Hematopoietic multipotent progenitor cell treated with erythropoietin and hydrocortisone succinate and interleukin-3 and kit ligand, for 15 days (in vitro differentiated cells): Measurements from ENCODE around the gene POLA2.

Experiments
- DNase-seq: peaks from one replicate; pipeline ENCODE4 v3.0.0-alpha.2; 2015; ENCODE audit warnings: low spot score

Gene POLA2

DNA sequence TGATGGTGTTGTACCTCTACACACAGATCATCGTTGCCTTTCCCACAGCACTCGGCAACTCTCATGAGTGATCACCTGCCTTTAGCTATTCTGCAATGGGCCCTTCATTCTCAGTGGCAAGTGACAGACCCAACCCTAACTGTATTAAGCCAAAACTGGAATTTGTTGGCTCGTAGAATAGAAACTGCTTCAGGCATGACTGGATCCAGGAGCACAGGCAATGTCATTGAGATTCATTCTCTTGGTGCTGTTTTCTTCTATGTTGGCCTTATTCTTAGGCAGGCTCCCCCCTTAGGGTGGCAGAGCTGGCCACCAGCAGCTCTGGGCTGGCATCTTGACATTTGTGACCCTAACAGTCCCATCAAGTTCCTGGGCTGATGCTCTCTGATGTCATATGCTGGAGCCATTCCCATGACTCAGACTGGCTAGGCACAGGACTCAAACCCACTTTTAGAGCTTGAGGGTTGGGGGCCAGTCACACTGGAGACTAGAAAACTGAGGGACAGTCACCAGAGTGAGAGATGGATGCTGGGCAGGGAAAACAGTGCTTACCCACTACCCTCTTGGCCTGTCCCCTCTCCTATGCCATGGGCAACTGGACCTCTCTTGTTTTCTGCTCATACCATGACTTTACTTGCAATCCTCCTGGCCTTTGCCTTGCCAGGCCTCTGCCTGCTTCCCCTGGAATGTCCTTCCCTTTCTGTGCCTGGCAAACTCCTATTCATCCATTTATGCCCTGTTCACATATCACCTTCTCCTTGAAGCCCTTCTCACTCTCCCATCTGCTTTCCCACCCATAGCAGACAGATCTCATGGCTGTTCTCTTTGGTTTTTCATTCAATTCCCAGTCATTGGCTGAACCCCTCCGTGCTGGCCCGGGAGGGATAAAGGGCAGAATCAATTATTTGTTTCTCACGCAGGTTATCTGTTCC, 45.8 kb downstream of the POLA2 start:
- DNase-seq = no peak

DNA sequence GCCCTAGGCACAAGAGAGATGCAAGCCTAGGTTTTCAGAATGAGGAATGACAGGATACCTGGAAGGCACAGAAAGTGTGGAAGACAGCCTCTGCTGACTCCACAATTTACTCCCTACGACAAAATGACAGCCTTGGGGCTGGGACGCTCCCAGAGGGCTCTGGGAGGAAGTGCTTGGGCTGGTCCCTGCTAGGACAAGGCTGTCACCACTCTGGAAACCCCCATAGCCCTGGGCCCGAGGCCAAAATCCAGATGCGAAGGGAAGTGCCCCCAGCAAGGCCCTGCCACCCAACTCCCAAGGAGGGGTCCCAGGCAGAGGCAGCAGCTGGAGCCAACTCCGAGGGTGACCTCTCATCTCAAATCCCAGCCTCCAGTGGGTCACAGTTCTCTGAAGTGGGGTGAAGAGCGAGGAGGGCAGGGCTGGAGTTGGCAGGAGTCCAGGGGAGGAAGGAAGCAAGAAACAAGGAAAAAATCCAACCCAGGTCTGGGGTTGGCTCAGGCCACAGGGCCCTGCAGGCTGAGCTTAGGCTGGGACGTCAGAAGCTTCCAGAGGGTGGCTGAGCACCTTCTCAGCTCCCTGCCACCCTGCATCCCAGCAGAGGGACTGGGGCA, 46.6 kb downstream of the POLA2 start:
- no peak for DNase-seq

DNA sequence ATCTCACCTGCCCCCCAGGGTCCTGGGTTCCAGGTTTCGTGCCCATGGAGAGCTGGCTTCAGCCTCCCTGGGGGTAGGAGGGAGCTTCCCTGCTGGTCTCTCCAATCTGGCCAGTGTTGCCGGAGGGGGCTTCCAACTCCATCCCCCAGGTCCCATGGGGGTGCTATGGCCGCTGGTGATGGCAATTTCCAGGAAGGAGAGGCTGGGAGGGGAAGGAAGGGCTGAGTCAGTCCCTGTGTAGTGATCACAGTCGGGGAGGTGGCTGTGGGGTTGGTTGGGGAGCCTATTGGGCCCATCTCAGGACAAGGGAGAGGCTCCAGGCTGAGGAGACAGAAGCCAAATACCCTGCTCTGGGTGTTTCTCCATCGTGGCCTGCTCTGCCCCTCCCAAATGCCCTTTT, 47.2 kb downstream of the POLA2 start:
- DNase-seq = no peak

DNA sequence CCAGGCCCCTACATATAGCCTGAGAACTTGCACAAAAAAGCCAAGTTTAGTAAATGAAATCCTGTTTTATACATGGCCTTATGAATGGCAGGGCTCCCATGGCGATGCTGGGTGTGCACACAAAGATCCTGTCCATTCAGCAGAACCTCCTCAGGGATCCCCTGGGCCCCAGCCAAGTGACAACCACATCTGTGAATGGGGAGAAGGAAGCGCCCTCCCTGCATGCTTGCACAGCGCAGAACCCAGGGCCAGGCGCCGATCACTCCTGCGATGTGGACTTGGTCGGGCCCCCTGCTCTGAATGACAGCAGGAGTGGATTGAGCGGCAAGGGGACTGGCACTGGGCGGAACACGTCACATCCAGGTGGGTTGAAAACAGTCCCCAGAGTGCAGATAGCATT, 48.5 kb downstream of the POLA2 start:
- DNase-seq = no peak

DNA sequence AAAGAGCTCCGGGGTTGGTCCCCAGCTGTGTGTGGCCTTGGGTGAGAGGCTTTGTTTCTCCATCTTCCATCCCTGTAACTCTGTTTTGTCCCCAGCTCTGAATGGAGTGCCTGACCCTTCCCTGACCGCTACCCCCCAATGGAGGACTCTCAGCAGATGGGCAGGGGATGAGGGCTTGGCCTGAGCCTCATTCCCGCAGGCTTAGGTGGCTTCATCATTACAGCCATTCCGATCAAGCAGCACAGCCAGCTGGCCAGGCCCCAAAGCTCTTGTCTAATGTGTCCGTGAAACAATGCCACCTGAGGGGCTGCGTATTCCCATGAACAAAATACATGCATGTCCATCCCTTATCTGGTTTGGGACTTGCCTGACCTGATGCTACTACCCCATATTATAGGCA, 49.0 kb downstream of the POLA2 start:
- DNase-seq = no peak

DNA sequence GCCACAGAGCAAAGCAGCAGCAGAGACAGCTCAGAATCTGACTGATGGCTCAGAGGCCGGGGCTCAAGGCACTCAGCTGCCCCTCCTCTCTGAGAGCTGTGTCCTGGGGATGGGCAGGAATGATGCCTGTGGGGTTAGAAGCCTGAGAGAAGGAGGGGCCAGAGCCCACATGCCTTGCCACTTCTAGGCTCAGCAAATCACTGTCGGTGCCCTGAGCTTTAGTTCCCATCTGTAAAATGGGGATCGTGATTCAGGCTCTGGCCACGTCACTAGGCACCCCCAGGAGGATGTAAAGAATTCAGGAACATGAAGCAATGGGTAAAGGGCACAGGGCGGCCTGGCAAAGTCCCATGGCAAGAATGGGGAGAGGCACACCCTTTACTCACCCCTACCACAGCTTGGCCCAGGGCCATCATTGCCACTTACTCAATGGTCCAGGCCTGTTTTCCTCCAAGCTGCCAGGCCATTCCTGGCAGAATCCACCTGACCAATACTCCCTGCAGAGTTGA, 49.5 kb downstream of the POLA2 start:
- no peak for DNase-seq

DNA sequence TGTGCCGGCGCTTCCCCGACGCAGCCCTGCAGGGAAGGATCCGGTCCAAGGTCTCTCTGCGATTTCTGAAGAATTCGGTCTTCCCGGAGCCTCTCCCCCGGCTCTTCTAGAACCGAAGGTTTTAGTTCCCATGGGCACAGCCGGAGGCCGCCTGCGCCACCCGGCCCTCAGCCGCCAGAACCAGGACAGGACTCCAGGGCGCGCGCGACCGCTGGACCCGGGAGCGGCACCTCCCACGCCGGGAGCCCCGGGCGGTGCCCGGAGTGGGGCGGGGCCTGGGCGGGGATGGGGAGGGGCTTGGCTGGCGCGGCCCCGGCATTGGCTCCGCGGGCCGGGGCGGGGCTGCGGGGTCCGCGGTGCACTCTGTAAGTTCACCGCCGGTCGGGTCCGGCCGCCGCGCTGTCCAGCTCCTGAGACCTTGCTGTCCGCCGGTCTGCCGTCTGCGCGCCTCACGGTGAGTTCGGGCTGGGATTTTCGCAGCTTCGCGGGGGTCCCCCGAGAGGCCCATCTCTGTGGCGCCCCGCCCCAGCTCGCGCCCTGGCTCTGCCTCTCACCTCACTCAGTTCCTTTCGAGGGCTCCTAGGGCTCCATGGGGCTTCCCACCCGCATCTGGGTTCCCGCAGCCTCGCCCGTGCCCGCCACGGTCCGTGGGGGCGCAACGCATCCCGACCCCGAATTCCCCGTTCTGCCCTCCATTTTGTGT, 52.9 kb downstream of the POLA2 start, which contains the start of gene CDC42EP2:
Gene CDC42EP2, plus strand, starts transcription at position 366 of the 703 bp plus-strand sequence. CDS start 6,033 bp downstream, outside the sequence.
- DNase-seq = peak; percentile 75

DNA sequence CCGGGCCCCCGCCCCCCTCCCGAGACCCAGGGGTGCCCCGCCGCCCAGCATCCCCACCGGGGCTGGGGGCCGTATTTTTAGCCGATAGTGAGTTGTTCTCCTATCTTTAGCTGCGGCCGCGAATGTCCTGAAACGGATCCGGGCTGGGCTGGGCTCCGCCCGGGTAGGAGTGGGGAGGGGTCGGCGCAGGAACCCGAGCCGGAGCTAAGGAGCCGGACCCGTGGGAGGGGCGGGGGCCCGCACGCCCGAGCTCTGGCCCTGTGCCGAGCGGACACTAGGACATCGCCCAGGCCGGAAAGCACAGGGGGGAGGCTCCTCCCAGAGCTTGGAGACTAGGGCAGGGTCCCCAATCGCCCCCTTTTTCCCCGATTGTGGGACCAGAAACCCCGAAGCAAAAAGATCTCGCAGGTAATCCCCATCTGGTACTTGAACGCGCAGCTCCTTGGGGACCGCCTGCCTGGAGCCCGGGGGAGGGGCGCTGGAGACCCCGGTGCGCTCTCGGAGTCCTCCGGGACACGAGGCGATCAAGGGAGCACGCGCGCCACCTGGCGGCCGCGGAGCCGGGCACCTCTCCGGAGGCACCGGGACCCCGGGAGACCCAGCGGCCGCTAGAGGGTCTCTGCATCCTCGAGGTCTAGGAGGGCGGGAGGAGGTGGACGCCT, 53.6 kb downstream of the POLA2 start:
- peak; percentile 69 for DNase-seq

DNA sequence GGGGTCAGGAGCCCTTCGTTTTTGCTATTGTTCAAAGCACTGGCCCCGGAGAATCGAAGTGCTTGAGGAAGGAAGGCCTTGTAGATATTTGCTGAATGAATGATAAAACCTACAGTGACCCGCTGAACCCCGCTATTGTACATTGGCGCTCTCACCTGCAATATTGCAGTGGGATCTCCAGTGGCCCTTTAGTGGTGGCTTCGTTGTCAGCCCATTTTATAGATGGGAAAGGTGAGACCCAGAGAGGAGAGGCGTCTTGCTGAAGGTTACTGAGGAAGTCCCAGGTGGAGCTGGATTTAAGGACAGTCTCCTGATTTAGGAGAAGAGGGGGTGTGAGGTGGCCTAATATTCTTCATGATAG, 54.1 kb downstream of the POLA2 start:
- DNase-seq = no peak

DNA sequence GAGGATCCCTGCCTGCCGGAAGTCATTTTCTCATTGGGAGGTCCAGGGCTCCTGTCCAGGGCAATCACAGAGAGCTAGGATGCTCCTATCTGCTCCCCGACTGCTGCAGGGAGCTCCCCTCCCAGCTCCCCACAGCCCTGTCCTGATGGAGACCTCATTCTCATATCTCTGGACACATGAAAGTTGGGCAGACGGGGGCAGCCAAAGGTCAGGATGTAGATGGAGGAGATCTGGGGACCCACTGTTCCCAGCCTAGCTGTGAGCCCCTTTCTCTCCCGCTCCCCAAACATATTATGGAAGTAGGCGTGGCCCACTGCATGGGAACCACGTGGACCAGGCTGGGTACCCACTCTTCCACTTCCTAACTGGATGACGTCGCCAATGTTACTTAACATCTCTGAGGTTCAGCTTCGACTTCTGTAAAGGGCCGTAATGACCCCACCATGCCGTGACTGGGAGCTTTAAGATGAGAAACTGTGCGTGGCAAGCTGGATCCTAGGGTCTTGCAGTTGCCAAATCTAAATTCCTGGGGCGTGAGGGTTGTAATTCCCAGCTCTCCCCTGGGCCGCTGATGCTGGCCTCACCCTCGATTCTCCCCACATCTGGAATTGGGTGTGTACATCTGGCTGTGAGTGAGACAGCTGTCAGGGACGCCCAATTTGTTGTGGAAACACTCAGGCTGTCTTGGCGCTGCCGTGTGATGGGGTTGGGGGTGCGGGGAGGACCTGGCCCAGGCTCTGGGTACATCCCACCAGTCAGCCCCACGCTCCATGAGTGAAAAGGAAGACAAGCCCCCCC, 54.7 kb downstream of the POLA2 start:
- DNase-seq = no peak

DNA sequence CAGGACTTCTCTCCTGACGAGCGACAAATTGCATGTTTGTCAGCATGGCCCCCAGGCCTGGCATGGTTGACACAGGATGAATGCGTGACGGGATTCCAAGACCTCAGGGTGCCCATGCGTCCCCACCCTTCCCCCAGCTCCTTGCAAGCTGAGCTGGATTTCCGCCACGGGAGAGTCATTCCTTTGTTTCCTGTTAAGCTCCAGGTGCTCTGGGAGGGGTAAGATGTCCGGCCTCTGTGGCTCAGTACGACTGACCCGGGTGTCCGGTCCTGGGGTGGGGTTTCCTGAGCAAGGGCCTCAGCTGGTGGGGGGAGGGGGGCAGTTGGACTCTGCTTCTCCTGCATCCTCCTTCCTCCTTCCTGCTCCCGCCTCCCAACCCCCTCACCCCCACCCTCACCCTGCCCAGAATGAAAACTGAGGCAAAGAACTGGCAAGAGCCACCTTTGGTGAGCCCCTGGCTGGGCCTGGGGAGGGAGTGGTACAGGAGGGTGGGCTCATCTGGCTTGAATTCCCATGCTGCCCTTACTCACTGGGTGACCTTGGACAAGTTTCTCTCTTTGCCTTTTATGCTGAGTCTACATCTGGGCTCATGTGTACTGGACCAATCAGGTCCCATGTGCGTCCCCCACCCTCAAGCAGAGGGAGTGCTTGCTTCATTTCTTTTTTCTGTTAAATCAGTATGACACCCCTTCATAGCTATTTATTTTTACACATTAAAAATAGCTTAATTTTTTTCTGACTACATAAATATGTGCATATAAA, 55.4 kb downstream of the POLA2 start:
- DNase-seq = no peak

DNA sequence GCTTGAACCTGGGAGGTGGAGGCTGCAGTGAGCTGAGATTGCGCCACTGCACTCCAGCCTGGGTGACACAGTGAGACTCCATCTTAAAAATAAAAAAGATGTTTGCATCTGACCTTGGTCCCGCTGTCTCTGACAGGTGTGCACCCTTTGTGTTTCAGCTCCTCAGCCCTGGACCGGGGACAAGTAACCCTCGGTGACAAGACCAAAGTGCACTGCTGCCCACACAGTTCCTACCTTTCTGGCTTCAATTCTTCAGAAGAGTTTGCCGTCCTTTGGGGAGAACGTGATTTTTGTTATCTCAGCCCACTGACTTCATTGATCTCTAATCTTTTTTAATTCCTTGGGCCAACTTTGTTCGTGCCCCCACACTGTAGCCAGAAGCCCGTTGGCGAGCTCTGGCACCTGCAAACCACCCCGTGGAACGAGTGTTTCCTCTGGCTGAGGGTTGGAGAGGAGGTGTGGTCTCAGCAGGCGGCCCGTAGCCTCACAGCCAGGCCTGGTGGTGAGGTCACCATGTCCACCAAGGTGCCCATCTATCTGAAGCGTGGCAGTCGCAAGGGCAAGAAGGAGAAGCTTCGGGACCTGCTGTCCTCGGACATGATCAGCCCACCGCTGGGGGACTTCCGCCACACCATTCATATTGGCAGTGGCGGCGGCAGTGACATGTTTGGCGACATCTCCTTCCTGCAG, 58.8 kb downstream of the POLA2 start:
- DNase-seq = no peak

DNA sequence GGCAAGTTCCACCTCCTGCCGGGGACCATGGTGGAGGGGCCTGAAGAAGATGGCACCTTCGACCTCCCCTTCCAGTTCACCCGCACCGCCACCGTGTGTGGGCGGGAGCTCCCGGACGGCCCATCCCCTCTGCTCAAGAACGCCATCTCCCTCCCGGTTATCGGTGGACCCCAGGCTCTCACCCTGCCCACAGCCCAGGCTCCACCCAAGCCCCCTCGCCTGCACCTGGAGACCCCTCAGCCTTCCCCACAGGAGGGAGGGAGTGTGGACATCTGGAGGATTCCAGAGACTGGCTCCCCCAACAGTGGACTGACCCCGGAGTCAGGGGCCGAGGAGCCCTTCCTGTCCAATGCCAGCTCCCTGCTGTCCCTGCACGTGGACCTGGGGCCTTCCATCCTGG, 59.3 kb downstream of the POLA2 start:
- no peak for DNase-seq

DNA sequence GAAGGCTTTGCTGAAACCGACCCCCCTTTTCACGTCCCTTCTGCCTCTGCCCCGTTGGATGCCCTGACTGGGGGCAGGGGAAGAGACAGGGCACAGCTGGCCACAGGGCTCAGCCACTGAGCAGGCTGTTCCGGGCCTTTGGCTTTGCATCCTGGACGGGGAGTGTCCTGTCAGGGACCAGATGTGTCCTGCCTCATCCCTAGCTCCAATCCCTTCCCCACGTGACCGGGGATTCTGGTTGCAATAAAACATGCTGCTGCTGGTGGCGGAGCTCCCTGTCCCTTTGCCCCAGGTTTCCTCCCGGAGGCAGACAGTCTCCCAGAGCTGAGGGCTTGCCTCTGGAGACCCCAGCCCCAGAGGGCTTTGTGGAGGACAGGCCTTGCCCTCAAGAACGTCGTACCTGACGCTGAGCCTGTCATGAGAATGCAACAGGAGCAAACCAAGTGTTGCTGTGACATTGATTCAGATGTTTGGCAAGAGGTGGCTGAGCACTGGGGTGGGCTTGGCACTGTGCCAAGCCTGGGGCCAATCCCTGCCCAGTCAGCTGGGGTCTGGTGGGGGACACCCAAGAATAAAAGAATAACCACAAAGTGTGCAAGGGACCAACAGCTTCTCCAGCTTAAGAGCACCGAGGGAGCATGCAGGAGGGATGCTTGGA, 60.2 kb downstream of the POLA2 start:
- no peak for DNase-seq

DNA sequence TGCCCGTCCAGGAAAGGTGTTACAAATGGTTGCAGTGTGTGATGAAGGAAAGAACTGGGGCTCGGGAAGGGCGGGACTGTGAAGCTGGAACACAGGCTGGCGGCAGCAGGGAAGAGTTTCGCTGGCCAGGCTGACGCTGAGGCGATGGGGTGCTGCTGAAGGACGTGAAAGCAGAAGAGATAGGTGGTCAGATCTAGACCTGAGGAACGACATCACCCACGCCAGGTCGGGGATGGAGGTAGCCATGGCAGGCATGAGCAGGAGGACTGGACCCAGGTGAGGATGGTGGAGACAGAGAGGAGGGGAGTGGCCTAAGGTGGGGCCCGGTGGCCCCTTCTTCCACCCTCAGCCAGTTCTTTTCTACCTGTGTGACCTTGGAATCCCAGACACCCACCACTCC, 62.1 kb downstream of the POLA2 start:
- no peak for DNase-seq

DNA sequence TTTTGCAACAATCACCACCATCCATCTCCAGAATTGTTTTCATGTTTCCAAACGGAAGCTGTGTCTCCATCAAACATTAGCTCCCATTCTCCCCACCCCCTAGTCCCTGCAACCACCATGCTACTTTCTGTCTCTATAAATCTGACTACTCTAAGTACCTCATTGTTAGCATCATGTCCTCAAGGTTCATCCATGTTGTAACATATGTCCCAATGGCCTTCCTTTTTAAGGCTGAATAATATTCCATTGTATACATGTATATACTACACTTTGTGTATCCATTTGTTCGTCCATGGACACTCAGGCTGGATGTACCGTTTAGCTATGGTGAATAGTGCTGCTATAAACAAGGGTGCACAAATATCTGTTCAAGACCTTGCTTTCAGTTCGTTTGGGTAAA, 63.7 kb downstream of the POLA2 start:
- DNase-seq = no peak

DNA sequence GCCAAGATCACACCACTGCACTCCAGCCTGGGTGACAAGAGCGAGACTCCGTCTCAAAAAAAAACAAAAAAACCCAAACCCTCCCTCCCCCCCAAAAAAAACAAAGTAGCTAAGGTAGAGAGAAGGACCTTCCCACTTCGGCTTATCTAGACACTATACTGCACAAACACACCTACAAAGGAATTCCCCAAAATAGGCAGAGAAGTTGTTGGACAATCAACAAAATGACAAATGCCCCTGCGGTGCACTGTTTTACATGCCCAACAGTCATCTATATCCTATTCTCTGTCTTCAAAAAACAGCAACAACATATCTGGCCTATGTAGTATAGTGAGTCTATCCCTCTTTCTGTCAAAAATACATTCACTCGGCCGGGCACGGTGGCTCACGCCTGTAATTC, 65.3 kb downstream of the POLA2 start:
- no peak for DNase-seq

DNA sequence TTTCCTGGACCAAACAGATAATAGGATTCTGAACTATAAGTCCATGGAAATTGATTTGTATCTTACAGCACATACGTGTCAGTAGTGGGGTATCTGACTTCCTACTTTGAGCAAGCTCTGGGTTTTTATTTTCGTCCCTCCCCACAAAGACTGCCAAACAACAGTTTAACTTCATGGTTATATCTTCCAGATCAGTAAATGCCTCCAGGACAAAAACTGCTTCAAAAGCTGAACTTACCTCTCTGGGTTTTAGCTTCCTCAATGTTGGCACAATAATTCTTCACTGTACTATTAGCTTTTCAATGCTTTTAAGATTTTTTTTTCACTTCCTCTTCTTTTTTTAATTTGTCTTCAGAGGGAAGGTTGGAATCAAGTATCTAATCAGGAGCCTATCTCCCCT, 67.7 kb downstream of the POLA2 start:
- DNase-seq = no peak

DNA sequence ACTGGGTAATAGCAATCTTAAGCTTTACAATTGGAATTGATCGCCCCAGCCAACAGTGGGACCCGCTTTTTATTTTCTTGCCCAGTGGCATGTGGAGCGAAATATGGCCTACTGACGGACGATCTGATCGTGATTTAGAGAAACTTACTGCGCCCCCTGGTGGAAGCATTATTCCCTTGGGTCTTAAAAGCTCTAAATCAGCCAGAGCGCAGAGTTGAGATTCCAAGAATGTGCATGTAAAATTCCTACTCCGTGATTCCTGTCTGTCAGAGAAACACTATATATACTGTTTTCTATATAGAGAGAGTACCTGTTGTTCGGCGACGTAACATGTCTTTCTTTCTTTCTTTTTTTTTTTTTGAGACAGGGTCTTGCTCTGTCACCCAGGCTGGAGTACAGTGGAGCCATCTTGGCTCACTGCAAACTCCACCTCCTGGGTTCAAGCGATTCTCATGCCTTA, 68.2 kb downstream of the POLA2 start:
- peak; percentile 90 for DNase-seq
